Measurements from ENCODE around the gene CLK1. TPM values are rescaled to one million over a fixed set of nuclear protein-coding genes. Genes with fewer than 3 reads are reported as not detected.
"Not testable (repeated sequence)": the region's sequence is repeated elsewhere in the genome, so short reads cannot be mapped to it uniquely, and the experiment has no call there.

Gene CLK1
- total RNA-seq, 1 donor from 2014 or later, result 179 TPM

- DNase-seq, result no peak
These were observed 12.8 kb downstream of the CLK1 start for GRCh38 chr2:200851398-200852248.

- DNase-seq, result no peak
These were observed 13.8 kb downstream of the CLK1 start for GRCh38 chr2:200850512-200851256.

- no peak for DNase-seq
These were observed 16.5 kb downstream of the CLK1 start for GRCh38 chr2:200847939-200848338.

- no peak for DNase-seq
These were observed 17.2 kb downstream of the CLK1 start for GRCh38 chr2:200847269-200847668.

GRCh38 chr2:200845669-200846325 is 18.7 kb downstream of the CLK1 start:
- no peak for DNase-seq

- DNase-seq, result no peak
These were observed 19.3 kb downstream of the CLK1 start for GRCh38 chr2:200845194-200845593.

- DNase-seq, result no peak
These were observed 20.2 kb downstream of the CLK1 start for GRCh38 chr2:200843993-200844948.

- no peak for DNase-seq
These were observed 24.9 kb downstream of the CLK1 start for GRCh38 chr2:200839513-200839912.

GRCh38 chr2:200834701-200835100 is 29.8 kb downstream of the CLK1 start:
- no peak for DNase-seq

GRCh38 chr2:200829258-200829655 is 35.2 kb downstream of the CLK1 start:
- no peak for DNase-seq

GRCh38 chr2:200828572-200829257 is 35.7 kb downstream of the CLK1 start:
- DNase-seq, result no peak

GRCh38 chr2:200828104-200828503 is 36.4 kb downstream of the CLK1 start:
- DNase-seq, result no peak

- no peak for DNase-seq
These were observed 42.7 kb downstream of the CLK1 start for GRCh38 chr2:200821686-200822245.

GRCh38 chr2:200820573-200821234 is 43.8 kb downstream of the CLK1 start:
- DNase-seq, result no peak

GRCh38 chr2:200818732-200819131 is 45.7 kb downstream of the CLK1 start:
- not testable (repeated sequence) for DNase-seq

- DNase-seq, result no peak
These were observed 49.5 kb downstream of the CLK1 start for GRCh38 chr2:200814917-200815316.

GRCh38 chr2:200814276-200814815 is 50.1 kb downstream of the CLK1 start:
- no peak for DNase-seq

- DNase-seq, result peak; percentile 79
These were observed 52.1 kb downstream of the CLK1 start for GRCh38 chr2:200812122-200813022.

All from tongue (tissue), 2 donors.